Kidney epithelial cell (primary cell): ENCODE data around the gene VPS16. TPM values are rescaled to one million over a fixed set of nuclear protein-coding genes. Genes with fewer than 3 reads are reported as not detected.
A peak's percentile ranks its signal among the peaks of the same experiment; 100 is the strongest.

Experiments used
- DNase-seq: peaks from one replicate; pipeline ENCODE4 v3.0.0-alpha.2; 2010; ENCODE audit warnings: low read depth
- H3K27me3 ChIP-seq: 2 replicates; pipeline ENCODE4 v1.6.0; 2011; ENCODE audit warnings: low read length; ENCODE audit not compliant: control insufficient read depth, insufficient read depth
- H3K36me3 ChIP-seq: 2 replicates; pipeline ENCODE4 v1.5.1; 2011; ENCODE audit warnings: low read length; ENCODE audit not compliant: control insufficient read depth, insufficient read depth
- H3K4me3 ChIP-seq: 2 replicates; pipeline ENCODE4 v1.5.1; 2011; ENCODE audit warnings: low read depth, mild to moderate bottlenecking, control low read depth, low read length
- CTCF ChIP-seq: IDR thresholded peaks from 2 replicates; pipeline ENCODE4 v1.5.1; 2011; ENCODE audit warnings: mild to moderate bottlenecking, moderate library complexity, low read length, control low read depth, inconsistent platforms; ENCODE audit not compliant: insufficient read depth, poor library complexity, severe bottlenecking
- total RNA-seq: library from RNA; depleted of rRNA; stranded (reverse); fragments of >200 nt; gene quantifications from 2 replicates; pipeline ENCODE4 v1.2.3, GENCODE V29; 2015

VPS16 gene
- total RNA-seq, 1 donor from 2014 or later: 38.6 TPM

GRCh38 chr20:2878515-2878914 lies 38.0 kb downstream of the VPS16 start:
- DNase-seq: no peak
- no peaks in the 10 kb centered on the region for H3K27me3 ChIP-seq
- no peak for TF ChIP-seq CTCF
- no peak overlapping the region for H3K4me3 ChIP-seq
- H3K36me3 ChIP-seq: no peaks in the 10 kb centered on the region

- no peaks in the 10 kb centered on the region for H3K36me3 ChIP-seq
- H3K27me3 ChIP-seq: no peaks in the 10 kb centered on the region
- DNase-seq: peak; percentile 42
- no peak for TF ChIP-seq CTCF
- H3K4me3 ChIP-seq: no peak overlapping the region
Observed at GRCh38 chr20:2879146-2879545, 38.6 kb downstream of the VPS16 start.

- no peak for TF ChIP-seq CTCF
- Histone ChIP-seq H3K4me3 (no peak overlapping the region), H3K36me3 (no peaks in the 10 kb centered on the region), H3K27me3 (no peaks in the 10 kb centered on the region)
- no peak for DNase-seq
Observed at GRCh38 chr20:2880650-2881049, 40.1 kb downstream of the VPS16 start.

- no peak for TF ChIP-seq CTCF
- Histone ChIP-seq H3K36me3 (no peaks in the 10 kb centered on the region), H3K27me3 (no peaks in the 10 kb centered on the region), H3K4me3 (no peak overlapping the region)
- DNase-seq: no peak
Observed at GRCh38 chr20:2883726-2884637, 43.4 kb downstream of the VPS16 start.

- no peaks in the 10 kb centered on the region for H3K36me3 ChIP-seq
- no peak for DNase-seq
- no peak overlapping the region for H3K4me3 ChIP-seq
- no peak for TF ChIP-seq CTCF
- H3K27me3 ChIP-seq: no peaks in the 10 kb centered on the region
Observed at GRCh38 chr20:2887715-2888114, 47.2 kb downstream of the VPS16 start.
